GM23248 (cell line): ENCODE measurements around the gene CSPG5.

Experiments used
- EZH2 ChIP-seq: fragments of 200-600 bp; sonication (generic); IDR thresholded peaks from 2 replicates; pipeline ENCODE4 v1.6.1; 2018; ENCODE audit warnings: antibody characterized with exemption, mild to moderate bottlenecking; ENCODE audit not compliant: insufficient read depth, poor library complexity, severe bottlenecking
- EZH2phosphoT487 ChIP-seq: fragments of 200-600 bp; sonication (generic); IDR thresholded peaks from 2 replicates; pipeline ENCODE4 v1.6.1; 2018; ENCODE audit warnings: antibody characterized with exemption, moderate library complexity, mild to moderate bottlenecking, low read depth; ENCODE audit not compliant: insufficient read depth

- TF ChIP-seq EZH2phosphoT487 (no peak), EZH2 (no peak)
Observed at GRCh38 chr3:47590216-47590615, 11.6 kb upstream of the CSPG5 start.
